Activated naive CD4-positive, alpha-beta T cell treated with anti-CD3 and anti-CD28 coated beads, Interleukin-2, amount 10 ng/mL, durations not matched to agents 7 days and 5 days (primary cell): ENCODE results near the gene EPB41L4A.
"Not testable (repeated sequence)": the region's sequence is repeated elsewhere in the genome, so short reads cannot be mapped to it uniquely, and the experiment has no call there.

Experiments used
- CTCF ChIA-PET: fragments of 350-600 bp; sonication (Branson Sonifier 250); formaldehyde crosslinking; loops from one replicate; lab custom pipeline; 2021; ENCODE audit warnings: antibody characterized with exemption; lab: Charles Lee
- DNase-seq: peaks from one replicate; pipeline ENCODE4 v3.0.0-alpha.2; 2020
- H3K27ac Mint-ChIP-seq: one replicate; pipeline ENCODE4 v1.8.0; 2021; ENCODE audit warnings: mild to moderate bottlenecking, moderate library complexity, mixed read lengths
- H3K27me3 Mint-ChIP-seq: one replicate; pipeline ENCODE4 v1.8.0; 2021; ENCODE audit warnings: mild to moderate bottlenecking, mixed read lengths
- H3K36me3 Mint-ChIP-seq: one replicate; pipeline ENCODE4 v1.8.0; 2021; ENCODE audit warnings: mixed read lengths
- H3K4me1 Mint-ChIP-seq: one replicate; pipeline ENCODE4 v1.8.0; 2021; ENCODE audit warnings: mixed read lengths
- H3K4me3 Mint-ChIP-seq: one replicate; pipeline ENCODE4 v1.8.0; 2021; ENCODE audit warnings: mild to moderate bottlenecking, moderate library complexity, mixed read lengths
- H3K9me3 Mint-ChIP-seq: one replicate; pipeline ENCODE4 v1.8.0; 2021; ENCODE audit warnings: mixed read lengths

Gene EPB41L4A

GRCh38 chr5:112415552-112415951, 3.5 kb downstream of the EPB41L4A start:
- Mint-ChIP-seq H3K4me3 (no peak overlapping the region), H3K27me3 (peaks cover 49% of the 10 kb centered on the region), H3K36me3 (no peaks in the 10 kb centered on the region), H3K4me1 (peaks cover 13% of the 10 kb centered on the region), H3K9me3 (no peaks in the 10 kb centered on the region), H3K27ac (no peak overlapping the region)
- DNase-seq, result no peak
- CTCF ChIA-PET, result no interaction called here

GRCh38 chr5:112413611-112414010, 5.5 kb downstream of the EPB41L4A start:
- no peak overlapping the region for H3K4me3 Mint-ChIP-seq
- no peak for DNase-seq
- peaks cover 7% of the 10 kb centered on the region for H3K4me1 Mint-ChIP-seq
- H3K36me3 Mint-ChIP-seq, result no peaks in the 10 kb centered on the region
- H3K27ac Mint-ChIP-seq, result no peak overlapping the region
- no peaks in the 10 kb centered on the region for H3K9me3 Mint-ChIP-seq
- peaks cover 39% of the 10 kb centered on the region for H3K27me3 Mint-ChIP-seq
- CTCF ChIA-PET, result no interaction called here

GRCh38 chr5:112412346-112412745, 6.7 kb downstream of the EPB41L4A start:
- no peaks in the 10 kb centered on the region for H3K4me1 Mint-ChIP-seq
- H3K27me3 Mint-ChIP-seq, result peaks cover 28% of the 10 kb centered on the region
- DNase-seq, result no peak
- CTCF ChIA-PET, result interaction anchor here (0.7 kb wide), 1 partner anchor 64 kb away, joined by 3 read pairs; no protein-coding TSS in a partner anchor
- no peaks in the 10 kb centered on the region for H3K36me3 Mint-ChIP-seq
- H3K27ac Mint-ChIP-seq, result no peak overlapping the region
- no peaks in the 10 kb centered on the region for H3K9me3 Mint-ChIP-seq
- no peak overlapping the region for H3K4me3 Mint-ChIP-seq

GRCh38 chr5:112411903-112412302, 7.2 kb downstream of the EPB41L4A start:
- CTCF ChIA-PET, result no interaction called here
- no peak for DNase-seq
- Mint-ChIP-seq H3K4me1 (no peaks in the 10 kb centered on the region), H3K4me3 (no peak overlapping the region), H3K9me3 (no peaks in the 10 kb centered on the region), H3K27ac (no peak overlapping the region), H3K27me3 (peaks cover 28% of the 10 kb centered on the region), H3K36me3 (no peaks in the 10 kb centered on the region)

GRCh38 chr5:112407666-112408065, 11.4 kb downstream of the EPB41L4A start:
- Mint-ChIP-seq H3K27ac (no peak overlapping the region), H3K36me3 (no peaks in the 10 kb centered on the region), H3K4me1 (no peaks in the 10 kb centered on the region), H3K4me3 (no peak overlapping the region), H3K9me3 (no peaks in the 10 kb centered on the region), H3K27me3 (peaks cover 20% of the 10 kb centered on the region)
- CTCF ChIA-PET, result no interaction called here
- DNase-seq, result no peak

- Mint-ChIP-seq H3K4me1 (no peaks in the 10 kb centered on the region), H3K4me3 (no peak overlapping the region), H3K27me3 (peaks cover 20% of the 10 kb centered on the region), H3K27ac (no peak overlapping the region), H3K36me3 (no peaks in the 10 kb centered on the region), H3K9me3 (no peaks in the 10 kb centered on the region)
- CTCF ChIA-PET, result no interaction called here
- no peak for DNase-seq
Measured at GRCh38 chr5:112407240-112407639, 11.8 kb downstream of the EPB41L4A start.

GRCh38 chr5:112403069-112403468, 16.0 kb downstream of the EPB41L4A start:
- H3K4me1 Mint-ChIP-seq, result no peaks in the 10 kb centered on the region
- H3K27ac Mint-ChIP-seq, result no peak overlapping the region
- CTCF ChIA-PET, result no interaction called here
- H3K27me3 Mint-ChIP-seq, result no peaks in the 10 kb centered on the region
- DNase-seq, result no peak
- H3K36me3 Mint-ChIP-seq, result no peaks in the 10 kb centered on the region
- H3K4me3 Mint-ChIP-seq, result no peak overlapping the region
- H3K9me3 Mint-ChIP-seq, result no peaks in the 10 kb centered on the region

GRCh38 chr5:112401924-112402323, 17.2 kb downstream of the EPB41L4A start:
- Mint-ChIP-seq H3K36me3 (no peaks in the 10 kb centered on the region), H3K9me3 (no peaks in the 10 kb centered on the region), H3K4me1 (no peaks in the 10 kb centered on the region), H3K4me3 (no peak overlapping the region), H3K27me3 (no peaks in the 10 kb centered on the region), H3K27ac (no peak overlapping the region)
- CTCF ChIA-PET, result interaction anchor here (0.8 kb wide), 1 partner anchor 149 kb away, joined by 3 read pairs; no protein-coding TSS in a partner anchor
- no peak for DNase-seq

- no peaks in the 10 kb centered on the region for H3K27me3 Mint-ChIP-seq
- no peak overlapping the region for H3K4me3 Mint-ChIP-seq
- H3K36me3 Mint-ChIP-seq, result no peaks in the 10 kb centered on the region
- DNase-seq, result no peak
- no peaks in the 10 kb centered on the region for H3K4me1 Mint-ChIP-seq
- CTCF ChIA-PET, result no interaction called here
- H3K27ac Mint-ChIP-seq, result no peak overlapping the region
- no peaks in the 10 kb centered on the region for H3K9me3 Mint-ChIP-seq
Measured at GRCh38 chr5:112397690-112398089, 21.4 kb downstream of the EPB41L4A start.

GRCh38 chr5:112396430-112396829, 22.6 kb downstream of the EPB41L4A start:
- no peak overlapping the region for H3K4me3 Mint-ChIP-seq
- no peaks in the 10 kb centered on the region for H3K9me3 Mint-ChIP-seq
- CTCF ChIA-PET, result no interaction called here
- H3K27me3 Mint-ChIP-seq, result no peaks in the 10 kb centered on the region
- no peaks in the 10 kb centered on the region for H3K4me1 Mint-ChIP-seq
- DNase-seq, result no peak
- no peaks in the 10 kb centered on the region for H3K36me3 Mint-ChIP-seq
- H3K27ac Mint-ChIP-seq, result no peak overlapping the region

- H3K27ac Mint-ChIP-seq, H3K4me3 Mint-ChIP-seq, H3K27me3 Mint-ChIP-seq, H3K36me3 Mint-ChIP-seq, CTCF ChIA-PET, H3K4me1 Mint-ChIP-seq, DNase-seq, H3K9me3 Mint-ChIP-seq: not testable (repeated sequence)
Measured at GRCh38 chr5:112395299-112395698, 23.8 kb downstream of the EPB41L4A start.

- Mint-ChIP-seq H3K4me3 (no peak overlapping the region), H3K27me3 (peaks cover 6% of the 10 kb centered on the region), H3K9me3 (no peaks in the 10 kb centered on the region), H3K4me1 (no peaks in the 10 kb centered on the region), H3K36me3 (no peaks in the 10 kb centered on the region), H3K27ac (no peak overlapping the region)
- no peak for DNase-seq
- CTCF ChIA-PET, result no interaction called here
Measured at GRCh38 chr5:112390327-112390726, 28.8 kb downstream of the EPB41L4A start.

GRCh38 chr5:112388739-112389138, 30.3 kb downstream of the EPB41L4A start:
- no peaks in the 10 kb centered on the region for H3K4me1 Mint-ChIP-seq
- H3K27me3 Mint-ChIP-seq, result peaks cover 6% of the 10 kb centered on the region
- no peaks in the 10 kb centered on the region for H3K36me3 Mint-ChIP-seq
- H3K27ac Mint-ChIP-seq, result no peak overlapping the region
- CTCF ChIA-PET, result interaction anchor here (0.5 kb wide), 1 partner anchor 238 kb away, joined by 3 read pairs; no protein-coding TSS in a partner anchor
- DNase-seq, result no peak
- H3K4me3 Mint-ChIP-seq, result no peak overlapping the region
- no peaks in the 10 kb centered on the region for H3K9me3 Mint-ChIP-seq

GRCh38 chr5:112388074-112388473, 31.0 kb downstream of the EPB41L4A start:
- H3K9me3 Mint-ChIP-seq, result no peaks in the 10 kb centered on the region
- DNase-seq, result no peak
- H3K27ac Mint-ChIP-seq, result no peak overlapping the region
- peaks cover 6% of the 10 kb centered on the region for H3K27me3 Mint-ChIP-seq
- no peaks in the 10 kb centered on the region for H3K4me1 Mint-ChIP-seq
- H3K4me3 Mint-ChIP-seq, result no peak overlapping the region
- no peaks in the 10 kb centered on the region for H3K36me3 Mint-ChIP-seq
- CTCF ChIA-PET, result no interaction called here

- Mint-ChIP-seq H3K9me3 (no peaks in the 10 kb centered on the region), H3K4me1 (no peaks in the 10 kb centered on the region), H3K27ac (no peak overlapping the region), H3K27me3 (peaks cover 6% of the 10 kb centered on the region), H3K4me3 (no peak overlapping the region), H3K36me3 (no peaks in the 10 kb centered on the region)
- DNase-seq, result no peak
- CTCF ChIA-PET, result interaction anchor here (0.7 kb wide), 1 partner anchor 554 kb away, joined by 3 read pairs; no protein-coding TSS in a partner anchor
Measured at GRCh38 chr5:112386766-112387165, 32.3 kb downstream of the EPB41L4A start.

GRCh38 chr5:112385969-112386368, 33.1 kb downstream of the EPB41L4A start:
- Mint-ChIP-seq H3K9me3 (no peaks in the 10 kb centered on the region), H3K36me3 (no peaks in the 10 kb centered on the region), H3K4me1 (no peaks in the 10 kb centered on the region), H3K4me3 (no peak overlapping the region), H3K27me3 (peaks cover 6% of the 10 kb centered on the region), H3K27ac (no peak overlapping the region)
- DNase-seq, result no peak
- CTCF ChIA-PET, result interaction anchor here (0.7 kb wide), 1 partner anchor 555 kb away, joined by 3 read pairs; no protein-coding TSS in a partner anchor
